ENCODE measurements around the gene MLH1.
A peak's percentile ranks its signal among the peaks of the same experiment; 100 is the strongest.
"Not testable (repeated sequence)": the region's sequence is repeated elsewhere in the genome, so short reads cannot be mapped to it uniquely, and the experiment has no call there.

MLH1 gene

GRCh38 chr3:36993326-36994283 is at the start of gene MLH1:
TSS of gene MLH1 (plus strand) at chr3:36993518. CDS start at chr3:36993548, 30 bp downstream.
- DNase-seq = peak; percentile 100

DNA sequence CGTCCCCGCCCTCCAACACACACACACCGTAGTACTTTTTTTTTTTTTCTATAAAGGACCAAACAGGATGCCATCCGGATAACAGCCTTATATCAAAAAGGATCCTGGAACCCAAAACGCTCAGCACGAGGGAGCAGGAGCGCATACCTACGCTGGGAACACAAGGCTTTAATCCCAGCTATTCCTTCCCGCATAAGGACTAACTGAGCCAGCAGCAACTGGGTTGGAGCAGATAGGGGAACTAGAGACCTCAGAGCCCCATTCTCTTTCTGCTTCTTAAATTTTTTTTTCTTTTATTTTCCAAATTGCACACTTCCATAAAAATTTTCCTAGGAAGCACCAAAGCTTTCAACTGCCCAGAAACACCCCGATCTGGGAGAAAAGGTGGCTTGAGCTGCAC is 49.7 kb upstream of the MLH1 start:
- no peak for DNase-seq

DNA sequence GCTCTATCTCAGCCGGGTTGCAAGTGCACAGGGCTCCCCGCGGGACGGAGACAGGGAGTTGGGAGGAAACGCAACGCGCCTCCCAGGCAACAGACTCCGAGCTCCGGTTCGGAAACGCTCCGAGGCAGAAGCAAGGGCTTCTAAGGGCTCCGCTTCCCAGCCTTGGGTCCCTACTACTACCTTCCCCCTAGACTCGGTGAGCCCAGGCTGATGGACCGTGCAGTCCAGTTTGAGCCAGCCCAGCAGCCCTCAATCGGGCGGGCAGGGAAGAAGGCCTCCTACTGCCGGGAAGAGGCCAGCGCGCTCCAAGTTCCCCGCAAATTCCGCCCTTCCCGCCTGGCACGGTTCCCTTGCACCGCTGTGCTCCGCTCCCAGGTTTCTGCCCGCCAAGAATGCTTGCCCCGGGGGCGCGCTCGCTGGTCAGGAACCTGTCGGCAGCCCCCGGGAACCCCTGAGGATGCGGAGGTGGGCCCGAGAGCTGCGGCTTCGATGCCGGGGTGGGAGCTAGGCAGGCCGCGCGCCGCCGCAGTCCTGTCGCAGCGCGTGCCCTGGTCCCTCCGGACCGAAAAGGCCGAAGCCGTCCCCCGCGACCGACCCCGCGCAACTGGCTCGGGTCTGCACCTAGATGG is 49.2 kb upstream of the MLH1 start:
- peak; percentile 55 for DNase-seq

DNA sequence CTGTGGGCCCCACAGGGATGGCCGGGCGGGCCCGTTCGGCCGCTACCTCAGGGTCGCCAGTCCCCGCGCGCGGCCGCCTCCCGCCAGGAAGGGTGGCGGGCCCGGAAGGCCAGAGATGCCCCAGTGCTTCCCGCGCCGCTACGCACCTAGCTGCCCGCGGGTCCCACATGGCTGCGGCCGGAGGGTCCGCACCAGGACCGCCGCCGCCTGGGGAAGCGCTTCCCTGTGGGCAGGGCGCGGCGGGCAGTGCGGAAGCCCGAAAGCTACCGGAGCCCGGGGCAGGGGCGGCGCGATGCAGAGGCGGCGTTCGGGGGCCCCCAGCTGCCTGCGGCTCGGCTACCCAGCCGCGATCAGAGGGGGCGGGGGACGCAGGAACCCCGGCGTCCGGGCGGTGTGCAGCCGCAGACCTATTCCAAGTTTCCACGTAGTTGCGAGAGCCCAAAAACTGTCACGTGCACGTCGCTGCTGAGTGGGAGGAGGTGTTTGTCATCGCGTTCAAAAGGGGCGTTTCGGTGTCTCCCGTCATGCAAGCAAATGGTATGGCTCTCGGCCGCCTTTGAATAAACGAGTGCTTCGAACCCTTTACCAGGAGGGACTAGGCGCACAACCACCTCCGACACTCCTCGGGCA is 48.6 kb upstream of the MLH1 start, which contains the start of gene TRANK1:
TRANK1 (minus strand) TSS at position 414 of the 630 bp plus-strand sequence; CDS start at position 169, 245 bp downstream.
- DNase-seq = peak; percentile 59

- no peak for DNase-seq
Observed at GRCh38 chr3:36945333-36945980, 47.9 kb upstream of the MLH1 start.

DNA sequence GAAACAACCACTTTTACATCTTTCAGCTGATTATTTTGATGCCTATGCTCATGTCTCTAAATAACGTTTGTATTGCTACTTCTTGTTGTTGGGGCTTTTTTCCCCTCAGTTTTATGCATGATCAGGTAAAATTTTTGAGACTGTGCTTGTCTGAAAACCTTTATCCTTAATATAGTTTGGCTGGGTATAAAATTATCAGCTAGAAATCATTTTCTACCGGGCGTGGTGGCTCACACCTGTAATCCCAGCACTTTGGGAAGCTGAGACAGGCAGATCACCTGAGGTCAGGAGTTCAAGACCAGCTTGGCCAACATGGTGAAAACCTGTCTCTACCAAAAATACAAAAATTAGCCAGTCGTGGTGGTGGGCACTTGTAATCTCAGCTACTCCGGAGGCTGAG is 45.5 kb upstream of the MLH1 start:
- not testable (repeated sequence) for DNase-seq

- no peak for DNase-seq
Observed at GRCh38 chr3:36954452-36955134, 38.7 kb upstream of the MLH1 start.

- no peak for DNase-seq
Observed at GRCh38 chr3:36956155-36956554, 37.2 kb upstream of the MLH1 start.

GRCh38 chr3:36957063-36957462 is 36.3 kb upstream of the MLH1 start:
- no peak for DNase-seq

GRCh38 chr3:36957862-36958686 is 35.2 kb upstream of the MLH1 start:
- peak; percentile 66 for DNase-seq

GRCh38 chr3:36959821-36960220 is 33.5 kb upstream of the MLH1 start:
- DNase-seq = peak; percentile 15

DNA sequence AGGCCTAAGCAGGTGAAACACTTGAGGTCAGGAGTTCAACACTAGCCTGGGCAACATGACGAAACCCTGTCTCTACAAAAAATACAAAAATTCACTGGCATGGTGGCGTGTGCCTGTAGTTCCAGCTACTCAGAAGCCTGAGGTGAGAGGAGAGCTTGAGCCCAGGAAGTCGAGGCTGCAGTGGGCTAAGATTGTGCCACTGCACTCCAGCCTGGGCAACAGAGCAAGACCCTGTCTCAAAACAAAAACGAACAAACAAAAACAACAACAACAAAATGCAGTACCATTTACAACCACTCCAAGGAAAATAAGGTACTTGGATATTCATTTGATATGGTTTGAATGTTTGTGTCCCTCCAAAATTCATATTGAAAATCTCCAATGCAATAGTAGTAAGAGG is 32.8 kb upstream of the MLH1 start:
- DNase-seq = no peak

GRCh38 chr3:36963008-36963407 is 30.3 kb upstream of the MLH1 start:
- DNase-seq = not testable (repeated sequence)

GRCh38 chr3:36964331-36964730 is 29.0 kb upstream of the MLH1 start:
- no peak for DNase-seq

DNA sequence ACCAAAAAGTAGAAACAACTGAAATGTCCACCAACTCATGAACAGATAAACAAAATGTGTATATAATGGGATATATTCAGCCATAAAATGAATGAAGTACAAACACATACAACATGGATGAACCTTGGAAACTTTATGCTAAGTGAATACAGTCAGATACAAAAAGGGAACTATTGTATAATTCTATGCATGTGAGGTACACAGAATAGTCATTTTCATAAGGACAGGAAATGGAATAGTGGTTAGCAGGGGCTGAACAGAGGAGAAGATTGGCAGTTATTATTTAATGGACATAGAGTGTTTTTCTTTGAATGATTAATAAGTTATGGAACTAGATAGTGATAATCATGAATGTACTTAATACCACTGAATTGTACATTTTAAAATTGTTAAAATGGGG is 28.5 kb upstream of the MLH1 start:
- DNase-seq = no peak

DNA sequence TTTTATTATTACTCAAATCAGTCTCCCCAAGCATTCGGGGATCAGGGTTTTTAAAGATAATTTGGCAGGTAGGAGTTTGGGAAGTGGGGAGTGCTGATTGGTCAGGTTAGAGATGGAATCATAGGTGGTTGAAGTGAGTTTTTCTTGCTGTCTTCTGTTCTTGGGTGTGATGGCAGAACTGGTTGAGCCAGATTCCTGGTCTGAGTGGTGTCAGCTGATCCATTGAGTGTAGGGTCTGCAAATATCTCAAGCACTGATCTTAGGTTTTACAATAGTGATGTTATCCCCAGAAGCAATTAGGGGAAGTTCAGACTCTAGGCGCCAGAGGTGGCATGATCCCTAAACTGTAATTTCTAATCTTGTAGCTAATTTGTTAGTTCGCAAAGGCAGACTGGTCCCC is 27.9 kb upstream of the MLH1 start:
- DNase-seq = no peak

DNA sequence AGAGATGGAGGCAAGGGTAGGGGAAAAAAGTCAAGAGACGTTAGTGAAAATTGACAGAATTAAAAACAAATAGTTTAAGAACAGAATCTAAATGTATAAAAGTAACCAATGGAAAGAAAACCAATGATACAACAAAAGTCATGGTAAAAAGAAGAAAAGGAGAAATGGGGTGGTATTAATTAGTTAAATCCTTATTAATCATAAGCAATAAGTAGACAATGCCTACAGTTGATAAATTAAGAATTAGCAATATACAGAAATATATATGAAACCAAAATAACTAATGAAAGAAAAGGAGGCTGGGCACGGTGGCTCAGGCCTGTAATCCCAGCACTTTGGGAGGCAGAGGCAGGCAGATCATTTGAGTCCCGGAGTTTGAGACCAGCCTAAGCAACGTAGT is 24.2 kb upstream of the MLH1 start:
- DNase-seq = no peak

DNA sequence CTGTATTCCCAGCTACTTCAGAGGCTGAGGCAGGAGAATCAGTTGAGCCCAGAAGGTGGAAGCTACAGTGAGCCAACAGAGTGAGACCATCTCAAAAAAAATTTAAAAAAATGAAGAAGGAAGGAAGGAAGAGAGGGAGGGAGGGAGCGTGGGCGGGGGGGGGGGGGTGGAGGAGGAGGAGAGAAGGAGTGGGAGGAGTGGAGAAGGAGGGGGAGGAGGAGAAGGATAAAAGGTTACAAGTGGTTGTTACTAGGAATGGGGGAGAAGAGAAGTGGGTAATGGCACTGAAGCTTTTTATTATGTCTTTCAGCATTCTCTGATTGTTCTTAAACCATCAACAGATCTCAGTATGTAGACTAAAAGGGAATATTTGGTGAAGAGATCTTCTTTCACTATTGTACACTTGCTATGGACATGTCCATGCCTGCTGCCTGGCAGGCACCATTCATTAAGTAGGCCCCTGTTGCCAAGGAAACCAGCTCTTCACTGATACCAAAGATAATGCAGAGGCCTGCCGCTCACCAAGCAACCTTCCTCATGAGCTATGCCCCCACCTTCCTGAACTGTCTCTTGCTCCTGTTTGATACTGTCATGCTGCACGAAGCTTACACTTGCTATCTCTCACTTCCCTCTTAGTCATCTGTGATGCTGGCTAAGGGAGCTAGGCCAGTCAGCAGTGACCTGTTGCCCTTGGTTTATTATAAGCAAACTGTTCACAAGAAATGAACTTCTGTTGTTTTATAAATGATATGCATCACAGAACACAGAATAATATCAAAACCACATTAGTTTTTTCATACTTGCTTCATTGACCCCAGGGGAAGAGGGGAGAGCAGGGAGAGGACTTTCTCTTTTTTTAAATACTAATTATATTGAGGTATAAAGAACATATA is 23.5 kb upstream of the MLH1 start:
- peak; percentile 32 for DNase-seq

- DNase-seq = no peak
Observed at GRCh38 chr3:36972163-36972562, 21.2 kb upstream of the MLH1 start.

DNA sequence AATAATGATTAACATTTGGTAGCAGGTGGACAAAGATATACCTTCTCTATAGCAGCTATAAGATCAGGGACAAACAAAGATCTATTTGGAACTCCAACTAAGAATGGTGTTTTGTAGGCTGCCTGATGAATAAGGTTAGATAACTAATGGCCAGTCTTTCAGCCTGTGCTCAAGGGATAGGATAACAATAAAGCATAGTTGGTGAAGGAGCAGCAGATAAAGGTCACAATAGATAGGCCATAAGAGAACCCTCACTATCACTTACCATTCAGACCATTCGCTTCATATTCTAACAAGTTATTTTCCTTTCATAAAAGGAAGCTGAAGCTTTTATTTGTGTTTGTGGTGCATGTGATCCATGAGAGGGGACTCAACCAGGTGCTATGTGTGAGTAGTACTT is 20.2 kb upstream of the MLH1 start:
- DNase-seq = no peak
